ENCODE data around the gene KIF3A.

KIF3A gene

GRCh38 chr5:132734687-132735086 lies 2.7 kb downstream of the KIF3A start:
- TF ChIP-seq GLIS3 (CRISPR knock-in tag; IDR thresholded peaks at IDR 0.05) = no peak
- TF ChIP-seq ZC3H10 (CRISPR knock-in tag; IDR thresholded peaks at IDR 0.05) = no peak
- TF ChIP-seq ZNF8 (CRISPR knock-in tag; IDR thresholded peaks at IDR 0.05) = no peak
- TF ChIP-seq TCF4 (CRISPR knock-in tag; IDR thresholded peaks at IDR 0.05; ENCODE audit: borderline replicate concordance) = no peak
- no peak for TF ChIP-seq BACH2 (CRISPR knock-in tag; IDR thresholded peaks at IDR 0.05; ENCODE audit: borderline replicate concordance)
- no peak for TF ChIP-seq ESRRG (CRISPR knock-in tag; IDR thresholded peaks at IDR 0.05)
- ATAC-seq = no peak

GRCh38 chr5:132733499-132734148 lies 3.7 kb downstream of the KIF3A start:
- ATAC-seq = no peak
- TF ChIP-seq ZFP3 (CRISPR knock-in tag; IDR thresholded peaks at IDR 0.05) = no peak
- no peak for TF ChIP-seq ZNF8 (CRISPR knock-in tag; IDR thresholded peaks at IDR 0.05)
- no peak for TF ChIP-seq TOX (CRISPR knock-in tag; IDR thresholded peaks at IDR 0.05; ENCODE audit: borderline replicate concordance)
- TF ChIP-seq BACH2 (CRISPR knock-in tag; IDR thresholded peaks at IDR 0.05; ENCODE audit: borderline replicate concordance) = no peak
- no peak for TF ChIP-seq ZNF565 (CRISPR knock-in tag; conservative IDR thresholded peaks at IDR 0.05; ENCODE audit: low read depth)
- TF ChIP-seq ISL1 (CRISPR knock-in tag; IDR thresholded peaks at IDR 0.05) = no peak
- TF ChIP-seq PATZ1 (CRISPR knock-in tag; IDR thresholded peaks at IDR 0.05; ENCODE audit: borderline replicate concordance) = no peak
- no peak for TF ChIP-seq ZFP30 (CRISPR knock-in tag; IDR thresholded peaks at IDR 0.05)
- no peak for TF ChIP-seq SNAI2 (CRISPR knock-in tag; IDR thresholded peaks at IDR 0.05)
- TF ChIP-seq CSDC2 (CRISPR knock-in tag; IDR thresholded peaks at IDR 0.05) = no peak
- TF ChIP-seq ZC3H10 (CRISPR knock-in tag; IDR thresholded peaks at IDR 0.05) = no peak
- no peak for TF ChIP-seq CSRNP3 (CRISPR knock-in tag; IDR thresholded peaks at IDR 0.05)
- no peak for TF ChIP-seq OSR1 (CRISPR knock-in tag; IDR thresholded peaks at IDR 0.05)
- TF ChIP-seq TCF4 (CRISPR knock-in tag; IDR thresholded peaks at IDR 0.05; ENCODE audit: borderline replicate concordance) = no peak
- no peak for TF ChIP-seq PPARA (CRISPR knock-in tag; IDR thresholded peaks at IDR 0.05; ENCODE audit: borderline replicate concordance)
- TF ChIP-seq ESRRG (CRISPR knock-in tag; IDR thresholded peaks at IDR 0.05) = no peak
- no peak for TF ChIP-seq RARB (CRISPR knock-in tag; IDR thresholded peaks at IDR 0.05)
- no peak for TF ChIP-seq GLIS3 (CRISPR knock-in tag; IDR thresholded peaks at IDR 0.05)

GRCh38 chr5:132729896-132730295 lies 7.5 kb downstream of the KIF3A start:
- ATAC-seq = no peak
- TF ChIP-seq ZC3H10 (CRISPR knock-in tag; IDR thresholded peaks at IDR 0.05) = no peak

GRCh38 chr5:132725745-132726144 lies 11.6 kb downstream of the KIF3A start:
- no peak for ATAC-seq
- no peak for TF ChIP-seq CSRNP3 (CRISPR knock-in tag; IDR thresholded peaks at IDR 0.05)
- TF ChIP-seq BACH2 (CRISPR knock-in tag; IDR thresholded peaks at IDR 0.05; ENCODE audit: borderline replicate concordance) = no peak
- no peak for TF ChIP-seq ZNF8 (CRISPR knock-in tag; IDR thresholded peaks at IDR 0.05)
- TF ChIP-seq CSDC2 (CRISPR knock-in tag; IDR thresholded peaks at IDR 0.05) = no peak
- TF ChIP-seq ZNF565 (CRISPR knock-in tag; conservative IDR thresholded peaks at IDR 0.05; ENCODE audit: low read depth) = no peak
- no peak for TF ChIP-seq GLIS3 (CRISPR knock-in tag; IDR thresholded peaks at IDR 0.05)
- no peak for TF ChIP-seq ARNTL (CRISPR knock-in tag; IDR thresholded peaks at IDR 0.05; ENCODE audit: borderline replicate concordance, low read depth)
- TF ChIP-seq TCF4 (CRISPR knock-in tag; IDR thresholded peaks at IDR 0.05; ENCODE audit: borderline replicate concordance) = no peak
- TF ChIP-seq POU6F1 (CRISPR knock-in tag; IDR thresholded peaks at IDR 0.05; ENCODE audit: borderline replicate concordance, low read depth) = no peak
- no peak for TF ChIP-seq ZFP3 (CRISPR knock-in tag; IDR thresholded peaks at IDR 0.05)
- TF ChIP-seq ISL1 (CRISPR knock-in tag; IDR thresholded peaks at IDR 0.05) = no peak
- no peak for TF ChIP-seq OSR1 (CRISPR knock-in tag; IDR thresholded peaks at IDR 0.05)
- no peak for TF ChIP-seq ZFP30 (CRISPR knock-in tag; IDR thresholded peaks at IDR 0.05)
- TF ChIP-seq TOX (CRISPR knock-in tag; IDR thresholded peaks at IDR 0.05; ENCODE audit: borderline replicate concordance) = no peak
- no peak for TF ChIP-seq TSHZ2 (CRISPR knock-in tag; IDR thresholded peaks at IDR 0.05)

Data from SK-N-SH treated with all-trans-retinoic acid at 6 μM for 48 hours (cell line).